Activated T-helper 1 cell treated with anti-CD3 and anti-CD28 coated beads, Interleukin-12 subunit alpha, Interleukin-12 subunit beta, Interleukin-2, Interleukin-4 antibody, amounts not matched to agents 30 ng/mL and 10 ng/mL and 1 ng/mL, durations not matched to agents 14 hours and 24 hours and 36 hours (primary cell): ENCODE measurements around the gene TEX30. TPM values are rescaled to one million over a fixed set of nuclear protein-coding genes. Genes with fewer than 3 reads are reported as not detected.
A peak's percentile ranks its signal among the peaks of the same experiment; 100 is the strongest.
"Not testable (repeated sequence)": the region's sequence is repeated elsewhere in the genome, so short reads cannot be mapped to it uniquely, and the experiment has no call there.

Source experiments
- DNase-seq: peaks from one replicate; pipeline ENCODE4 v3.0.0; 2021; ENCODE audit warnings: low spot score
- H3K27ac Mint-ChIP-seq: one replicate; pipeline ENCODE4 v1.8.0; 2021; ENCODE audit warnings: mild to moderate bottlenecking, mixed read lengths
- H3K27me3 Mint-ChIP-seq: one replicate; pipeline ENCODE4 v1.8.0; 2022; ENCODE audit warnings: mild to moderate bottlenecking, moderate library complexity, mixed read lengths; ENCODE audit not compliant: insufficient read depth
- H3K36me3 Mint-ChIP-seq: one replicate; pipeline ENCODE4 v1.8.0; 2021; ENCODE audit warnings: low read depth, mixed read lengths
- H3K4me1 Mint-ChIP-seq: one replicate; pipeline ENCODE4 v1.8.0; 2021; ENCODE audit warnings: low read depth, mixed read lengths
- H3K4me3 Mint-ChIP-seq: one replicate; pipeline ENCODE4 v1.8.0; 2021; ENCODE audit warnings: mild to moderate bottlenecking, moderate library complexity, mixed read lengths
- H3K9me3 Mint-ChIP-seq: one replicate; pipeline ENCODE4 v1.8.0; 2021; ENCODE audit warnings: mixed read lengths
- intact Hi-C: fragments of 100-400 bp; cut with micrococcal nuclease; formaldehyde crosslinking; loops from one replicate; pipeline ENCODE4 v1.15.1; 2024
- total RNA-seq: library from RNA; stranded (reverse); gene quantifications from 2 replicates; pipeline ENCODE4 v1.2.3, GENCODE V29; 2022

TEX30 gene
- total RNA-seq, 1 donor from 2014 or later: 60.2 TPM

DNA sequence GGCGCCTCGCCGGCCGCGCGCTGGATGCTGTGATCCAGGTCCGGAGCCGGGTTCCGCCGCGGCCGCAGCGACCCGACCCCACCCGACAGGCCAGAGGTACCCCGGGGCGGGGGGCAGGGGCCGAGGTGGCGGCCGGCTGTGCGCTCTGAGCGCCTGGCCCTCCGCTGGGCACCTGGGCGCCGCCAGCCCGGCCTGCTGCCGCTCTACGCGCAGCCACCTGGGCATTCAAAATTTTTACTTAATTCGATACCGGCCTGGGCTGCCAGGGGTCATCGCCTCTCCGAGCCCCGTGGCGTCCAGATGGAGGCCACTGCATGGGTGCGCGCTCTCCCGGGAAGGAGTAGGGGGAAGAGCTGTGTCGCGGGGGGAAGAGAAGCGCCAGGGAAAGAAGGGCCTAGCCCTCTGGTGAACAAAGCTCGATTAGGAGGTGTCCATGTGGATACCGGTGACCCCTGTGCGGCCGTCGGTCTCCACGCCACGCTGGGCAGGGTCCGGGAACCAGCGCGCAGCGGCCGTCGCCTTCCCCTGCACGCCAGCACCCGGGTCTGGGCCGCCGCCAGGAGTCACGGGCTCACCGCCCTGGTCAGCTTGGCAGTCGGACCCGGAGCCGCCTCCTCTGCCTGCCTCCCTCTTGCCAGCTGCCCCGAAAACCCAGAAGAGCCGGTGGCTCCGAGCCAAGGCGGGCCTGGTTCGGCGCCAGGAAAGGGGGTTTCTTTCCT is 26.0 kb upstream of the TEX30 start:
- peak; percentile 15 for DNase-seq
- intact Hi-C loops: loop anchor here (1.0 to 10.0 kb wide), 11 partner anchors 15 to 407 kb away; partner anchors contain the start of genes TEX30 and TPP2
- Mint-ChIP-seq H3K27me3 (no peaks in the 10 kb centered on the region), H3K27ac (peak overlapping the region; percentile 91), H3K4me1 (peaks cover 43% of the 10 kb centered on the region), H3K4me3 (peak overlapping the region; percentile 97), H3K36me3 (peaks cover 12% of the 10 kb centered on the region), H3K9me3 (no peaks in the 10 kb centered on the region)

DNA sequence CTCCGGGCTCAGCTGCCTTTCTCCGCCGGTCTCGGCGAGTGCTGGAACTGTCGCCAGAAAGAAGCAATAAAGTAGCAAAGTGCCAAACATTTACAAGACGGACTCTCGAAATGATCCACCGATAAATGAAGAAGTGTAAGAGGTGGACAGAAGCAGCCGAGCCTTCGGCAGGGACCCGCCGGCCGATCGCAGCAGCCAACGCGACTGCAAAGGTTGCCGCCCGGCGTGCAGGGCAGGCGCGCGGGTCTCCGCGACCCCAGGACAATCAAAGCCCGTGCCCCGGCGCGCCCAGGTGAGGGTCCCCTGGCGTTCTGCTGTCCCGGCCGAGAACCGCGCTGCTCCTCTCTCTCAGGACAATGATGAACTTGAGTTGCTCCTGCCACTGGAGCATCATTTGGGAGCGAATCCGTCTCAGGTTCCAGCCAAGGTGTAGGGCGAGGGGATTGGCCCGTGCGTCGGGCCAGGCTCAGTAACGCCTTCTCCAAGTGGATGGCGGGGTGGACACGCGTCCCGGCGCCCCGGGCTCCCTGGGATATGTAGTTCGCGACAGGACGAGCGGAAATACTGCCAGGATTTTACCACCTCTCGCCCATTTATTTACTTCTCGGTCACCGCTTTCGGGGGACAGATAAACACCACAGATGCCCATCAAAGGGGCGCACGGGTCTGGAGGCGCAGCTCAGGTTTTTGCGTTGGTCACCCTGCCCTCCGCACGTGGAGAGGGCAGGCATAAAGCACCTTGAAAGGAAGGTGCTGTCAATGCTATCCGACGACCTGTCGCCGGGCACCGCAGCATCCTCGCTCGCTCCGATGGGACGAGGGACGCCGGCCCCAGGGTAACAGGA is 25.2 kb upstream of the TEX30 start, which contains the start of the genes BIVM and POGLUT2:
TSS of gene BIVM (plus strand) at position 539 of the 845 bp plus-strand sequence. CDS start 8,149 bp downstream, outside the sequence.
TSS of gene POGLUT2 (minus strand) at position 396 of the 845 bp plus-strand sequence. CDS start at position 90, 306 bp downstream.
- Mint-ChIP-seq H3K4me3 (peak within 1 kb of the TSS; percentile 97), H3K36me3 (peaks cover 12% of the 10 kb centered on the region), H3K27ac (peak within 1 kb of the TSS; percentile 91), H3K27me3 (no peaks in the 10 kb centered on the region), H3K9me3 (no peaks in the 10 kb centered on the region), H3K4me1 (peaks cover 40% of the 10 kb centered on the region)
- DNase-seq: peak; percentile 83
- intact Hi-C loops: loop anchor here (1.0 kb wide), 2 partner anchors 20 to 74 kb away; no protein-coding TSS in a partner anchor

DNA sequence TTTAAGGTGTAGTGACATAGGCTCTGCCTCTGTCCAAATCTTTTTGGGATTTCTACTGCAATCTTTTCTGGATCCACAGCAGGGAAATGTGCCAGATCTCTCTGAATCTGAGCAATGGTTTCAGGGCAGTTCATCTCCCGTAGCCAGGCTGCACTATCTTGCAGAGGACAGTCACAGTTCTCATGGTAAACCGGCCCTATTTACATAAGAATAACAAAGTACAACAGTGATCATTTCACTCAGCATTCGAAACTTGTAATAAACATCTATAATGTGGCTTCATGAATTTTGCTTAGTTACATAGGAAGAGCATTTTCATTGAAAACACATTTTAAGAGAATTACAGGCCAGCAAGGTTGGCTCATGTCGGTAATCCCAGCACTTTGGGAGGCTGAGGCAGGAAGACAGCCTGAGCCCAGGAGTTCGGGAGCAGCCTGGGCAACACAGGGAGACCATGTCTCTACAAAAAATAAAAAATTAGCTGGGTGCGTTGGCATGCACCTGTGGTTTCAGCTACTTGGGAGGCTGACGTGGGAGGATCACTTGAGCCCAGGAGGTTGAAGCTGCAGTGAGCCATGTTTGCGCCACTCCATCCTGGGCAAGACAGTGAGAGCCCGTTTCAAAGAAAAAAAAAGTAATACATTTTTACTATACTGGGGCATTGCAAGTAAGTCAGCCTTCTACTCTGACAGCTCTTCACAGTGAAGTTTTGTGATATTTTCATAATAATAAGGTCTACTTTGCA is 20.2 kb upstream of the TEX30 start:
- intact Hi-C loops: no loop called here
- peaks cover 15% of the 10 kb centered on the region for H3K4me1 Mint-ChIP-seq
- no peak for DNase-seq
- H3K27ac Mint-ChIP-seq: no peak overlapping the region
- no peaks in the 10 kb centered on the region for H3K9me3 Mint-ChIP-seq
- H3K27me3 Mint-ChIP-seq: no peaks in the 10 kb centered on the region
- peaks cover 33% of the 10 kb centered on the region for H3K36me3 Mint-ChIP-seq
- no peak overlapping the region for H3K4me3 Mint-ChIP-seq

GRCh38 chr13:102792396-102792795 is 18.8 kb upstream of the TEX30 start:
- Mint-ChIP-seq H3K4me3 (no peak overlapping the region), H3K36me3 (peaks cover 41% of the 10 kb centered on the region), H3K4me1 (peaks cover 7% of the 10 kb centered on the region), H3K27ac (no peak overlapping the region), H3K27me3 (no peaks in the 10 kb centered on the region), H3K9me3 (no peaks in the 10 kb centered on the region)
- intact Hi-C loops: no loop called here
- DNase-seq: no peak

DNA sequence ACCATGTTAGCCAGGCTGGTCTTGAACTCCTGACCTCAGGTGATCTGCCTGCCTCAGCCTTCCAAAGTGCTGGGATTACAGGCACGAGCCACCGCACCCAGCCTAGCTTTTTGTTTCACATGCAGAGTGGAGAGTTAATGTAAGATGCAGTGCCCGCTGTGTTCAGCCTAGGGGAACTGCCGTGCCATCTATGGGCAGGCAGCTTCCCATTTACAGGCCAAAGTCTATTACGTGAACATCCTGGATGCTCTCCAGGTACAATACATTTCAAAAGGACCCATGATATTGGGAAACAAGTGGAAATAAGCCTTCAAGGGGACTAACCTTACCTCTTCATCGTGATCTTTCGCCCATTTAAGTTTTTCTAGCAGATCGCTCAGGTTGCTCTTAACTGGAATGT is 15.1 kb upstream of the TEX30 start:
- peaks cover 57% of the 10 kb centered on the region for H3K36me3 Mint-ChIP-seq
- intact Hi-C loops: no loop called here
- H3K9me3 Mint-ChIP-seq: no peaks in the 10 kb centered on the region
- DNase-seq: no peak
- H3K4me3 Mint-ChIP-seq: no peak overlapping the region
- no peak overlapping the region for H3K27ac Mint-ChIP-seq
- H3K4me1 Mint-ChIP-seq: peaks cover 4% of the 10 kb centered on the region
- no peaks in the 10 kb centered on the region for H3K27me3 Mint-ChIP-seq

GRCh38 chr13:102784483-102784882 is 10.9 kb upstream of the TEX30 start:
- no peak for DNase-seq
- no peak overlapping the region for H3K27ac Mint-ChIP-seq
- H3K4me3 Mint-ChIP-seq: no peak overlapping the region
- peaks cover 56% of the 10 kb centered on the region for H3K36me3 Mint-ChIP-seq
- H3K27me3 Mint-ChIP-seq: no peaks in the 10 kb centered on the region
- H3K9me3 Mint-ChIP-seq: peaks cover 9% of the 10 kb centered on the region
- intact Hi-C loops: no loop called here
- peaks cover 24% of the 10 kb centered on the region for H3K4me1 Mint-ChIP-seq

GRCh38 chr13:102781591-102781990 is 8.0 kb upstream of the TEX30 start:
- H3K4me1 Mint-ChIP-seq: peaks cover 41% of the 10 kb centered on the region
- no peak overlapping the region for H3K27ac Mint-ChIP-seq
- intact Hi-C loops: no loop called here
- no peak overlapping the region for H3K4me3 Mint-ChIP-seq
- no peaks in the 10 kb centered on the region for H3K27me3 Mint-ChIP-seq
- H3K9me3 Mint-ChIP-seq: peaks cover 9% of the 10 kb centered on the region
- no peak for DNase-seq
- peaks cover 36% of the 10 kb centered on the region for H3K36me3 Mint-ChIP-seq

- H3K27ac Mint-ChIP-seq: peak overlapping the region; percentile 94
- peaks cover 45% of the 10 kb centered on the region for H3K4me1 Mint-ChIP-seq
- peak overlapping the region; percentile 27 for H3K4me3 Mint-ChIP-seq
- H3K36me3 Mint-ChIP-seq: peaks cover 29% of the 10 kb centered on the region
- H3K9me3 Mint-ChIP-seq, DNase-seq, intact Hi-C loops, H3K27me3 Mint-ChIP-seq: not testable (repeated sequence)
Observed at GRCh38 chr13:102780656-102781055, 7.1 kb upstream of the TEX30 start.

DNA sequence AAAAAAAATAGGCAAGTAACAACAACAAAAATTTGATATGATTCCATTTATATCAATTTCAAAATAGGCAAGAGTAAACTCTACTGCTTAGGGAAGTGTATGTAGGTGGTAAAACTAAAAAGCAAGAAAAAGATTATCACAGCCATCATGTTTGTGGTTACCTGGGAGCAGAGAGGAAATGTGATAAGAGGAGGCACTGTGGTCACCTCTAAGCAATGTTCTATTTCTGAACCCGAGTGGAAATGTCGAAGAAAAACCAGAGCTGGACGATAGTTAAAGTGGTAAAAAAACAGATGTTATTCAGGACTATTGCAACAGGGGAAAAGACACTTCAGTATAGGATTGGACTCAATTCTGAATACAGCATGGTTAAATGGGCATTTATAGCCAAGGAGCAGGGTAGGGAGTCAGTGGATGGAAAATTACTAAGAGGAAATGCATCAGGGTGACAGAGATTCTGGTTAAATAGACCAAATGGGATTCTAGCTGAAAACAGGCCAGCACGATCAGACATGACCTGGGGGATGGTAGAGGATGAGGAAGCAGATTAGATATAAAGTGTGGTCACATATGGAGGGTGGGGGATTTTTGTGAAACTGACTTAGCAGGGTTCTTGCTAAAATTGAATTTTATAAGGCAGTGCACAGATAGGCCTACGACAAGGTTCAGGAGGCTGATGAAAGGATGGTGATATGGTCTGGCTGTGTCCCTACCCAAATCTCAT is 6.0 kb upstream of the TEX30 start:
- Mint-ChIP-seq H3K36me3 (peaks cover 27% of the 10 kb centered on the region), H3K9me3 (peaks cover 9% of the 10 kb centered on the region), H3K27ac (peak overlapping the region; percentile 94), H3K27me3 (no peaks in the 10 kb centered on the region), H3K4me3 (peak overlapping the region; percentile 57), H3K4me1 (peaks cover 50% of the 10 kb centered on the region)
- intact Hi-C loops: loop anchor here (1.0 to 10.0 kb wide), 4 partner anchors 20 to 1155 kb away; partner anchors contain the start of genes BIVM, ERCC5 and TPP2
- DNase-seq: peak; percentile 37

DNA sequence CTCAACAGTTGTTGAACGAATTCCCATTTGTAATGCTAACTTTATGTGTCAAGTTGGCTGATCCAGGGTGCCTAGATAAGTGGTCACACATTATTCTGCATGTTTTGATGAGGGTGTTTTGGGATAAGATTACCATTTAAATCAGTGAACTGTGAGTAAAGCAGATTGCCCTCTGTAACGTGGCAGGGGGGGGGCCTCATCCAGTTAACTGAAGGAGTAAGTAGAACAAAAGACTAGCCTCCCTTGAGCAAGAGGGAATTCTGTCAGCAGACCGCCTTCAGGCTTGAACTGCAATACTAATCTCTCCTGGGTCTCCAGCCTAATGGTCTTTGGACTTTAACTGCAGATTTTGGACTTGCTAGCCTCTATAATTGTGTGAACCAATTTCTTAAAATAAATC is 4.2 kb upstream of the TEX30 start:
- no peaks in the 10 kb centered on the region for H3K27me3 Mint-ChIP-seq
- H3K4me1 Mint-ChIP-seq: peaks cover 63% of the 10 kb centered on the region
- H3K27ac Mint-ChIP-seq: no peak overlapping the region
- no peak for DNase-seq
- intact Hi-C loops: loop anchor here (10.0 kb wide), 1 partner anchor 1153 kb away; no protein-coding TSS in a partner anchor
- no peak overlapping the region for H3K4me3 Mint-ChIP-seq
- H3K36me3 Mint-ChIP-seq: peaks cover 26% of the 10 kb centered on the region
- H3K9me3 Mint-ChIP-seq: peaks cover 9% of the 10 kb centered on the region

- intact Hi-C loops: loop anchor here (10.0 kb wide), 1 partner anchor 1151 kb away; no protein-coding TSS in a partner anchor
- no peak for DNase-seq
- H3K36me3 Mint-ChIP-seq: peaks cover 29% of the 10 kb centered on the region
- H3K4me3 Mint-ChIP-seq: no peak overlapping the region
- peaks cover 8% of the 10 kb centered on the region for H3K9me3 Mint-ChIP-seq
- peaks cover 74% of the 10 kb centered on the region for H3K4me1 Mint-ChIP-seq
- no peak overlapping the region for H3K27ac Mint-ChIP-seq
- no peaks in the 10 kb centered on the region for H3K27me3 Mint-ChIP-seq
Observed at GRCh38 chr13:102776271-102776670, 2.7 kb upstream of the TEX30 start.
